Activated naive CD4-positive, alpha-beta T cell treated with anti-CD3 and anti-CD28 coated beads, Interleukin-2, amount 50 U/mL, for 72 hours (primary cell): ENCODE data around the gene MUC22. TPM values are rescaled to one million over a fixed set of nuclear protein-coding genes. Genes with fewer than 3 reads are reported as not detected.
"Not testable (repeated sequence)": the region's sequence is repeated elsewhere in the genome, so short reads cannot be mapped to it uniquely, and the experiment has no call there.

Source experiments
- ATAC-seq, 2 donors: fragments of 150-1000 bp; cut with Tn5 transposase; 2 replicates each; pipeline ENCODE4 v1.10.0; 2021; ENCODE audit warnings: mild to moderate bottlenecking in 2 of 2, moderate library complexity in 2 of 2
- DNase-seq, 2 donors: peaks; one replicate each; pipeline ENCODE4 v3.0.0; 2021 to 2022; ENCODE audit warnings: low spot score in 2 of 2
- H3K27ac Mint-ChIP-seq, 2 donors: one replicate each; pipeline ENCODE4 v1.8.0; 2022; ENCODE audit warnings: mild to moderate bottlenecking in 2 of 2, mixed read lengths in 2 of 2
- H3K36me3 Mint-ChIP-seq, 2 donors: one replicate each; pipeline ENCODE4 v1.8.0; 2022; ENCODE audit warnings: mixed read lengths in 2 of 2
- H3K9me3 Mint-ChIP-seq, 2 donors: one replicate each; pipeline ENCODE4 v1.8.0; 2022; ENCODE audit warnings: mixed read lengths in 2 of 2
- total RNA-seq, 2 donors: library from RNA; stranded (reverse); gene quantifications; one replicate each; pipeline ENCODE4 v1.2.3, GENCODE V29; 2022

The MUC22 gene
- total RNA-seq, 2 donors from 2014 or later: not detected

DNA sequence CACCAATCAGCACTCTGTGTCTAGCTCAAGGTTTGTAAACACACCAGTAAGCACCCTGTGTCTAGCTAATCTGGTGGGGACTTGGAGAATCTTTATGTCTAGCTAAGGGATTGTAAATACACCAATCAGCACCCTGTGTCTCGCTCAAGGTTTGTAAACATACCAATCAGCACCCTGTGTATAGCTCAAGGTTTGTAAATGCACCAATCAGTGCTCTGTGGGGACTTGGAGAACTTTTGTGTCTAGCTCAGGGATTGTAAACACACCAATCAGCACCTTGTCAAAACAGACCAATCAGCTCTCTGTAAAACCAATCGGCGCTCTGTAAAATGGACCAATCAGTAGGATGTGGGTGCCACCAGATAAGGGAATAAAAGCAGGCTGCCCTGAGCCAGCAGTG lies 7.2 kb downstream of the MUC22 start:
- not testable (repeated sequence) for DNase-seq, ATAC-seq, H3K36me3 Mint-ChIP-seq, H3K9me3 Mint-ChIP-seq, H3K27ac Mint-ChIP-seq

DNA sequence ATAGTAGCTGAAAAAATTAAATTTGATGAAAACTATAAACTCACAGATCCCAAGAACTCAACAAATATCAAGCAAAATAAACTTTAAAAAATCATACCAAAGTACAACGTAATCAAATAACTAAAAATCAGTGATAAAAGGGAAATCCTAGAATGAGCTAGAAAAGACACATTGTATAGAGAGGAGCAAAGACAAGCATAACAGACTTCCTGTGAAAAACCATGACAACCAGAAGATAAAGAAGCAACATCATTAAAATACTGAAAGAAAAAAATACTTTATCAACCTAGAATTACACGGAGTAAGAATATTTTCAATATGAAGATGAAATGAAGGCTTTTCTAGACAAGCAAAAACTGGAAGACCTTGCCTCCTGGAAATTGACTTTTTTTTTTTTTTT lies 9.8 kb downstream of the MUC22 start:
- no peak overlapping the region for H3K27ac Mint-ChIP-seq
- H3K36me3 Mint-ChIP-seq: peaks cover 0 to 5% of the 10 kb centered on the region in 2 donors
- ATAC-seq (no peak), DNase-seq (no peak)
- H3K9me3 Mint-ChIP-seq: no peaks in the 10 kb centered on the region

DNA sequence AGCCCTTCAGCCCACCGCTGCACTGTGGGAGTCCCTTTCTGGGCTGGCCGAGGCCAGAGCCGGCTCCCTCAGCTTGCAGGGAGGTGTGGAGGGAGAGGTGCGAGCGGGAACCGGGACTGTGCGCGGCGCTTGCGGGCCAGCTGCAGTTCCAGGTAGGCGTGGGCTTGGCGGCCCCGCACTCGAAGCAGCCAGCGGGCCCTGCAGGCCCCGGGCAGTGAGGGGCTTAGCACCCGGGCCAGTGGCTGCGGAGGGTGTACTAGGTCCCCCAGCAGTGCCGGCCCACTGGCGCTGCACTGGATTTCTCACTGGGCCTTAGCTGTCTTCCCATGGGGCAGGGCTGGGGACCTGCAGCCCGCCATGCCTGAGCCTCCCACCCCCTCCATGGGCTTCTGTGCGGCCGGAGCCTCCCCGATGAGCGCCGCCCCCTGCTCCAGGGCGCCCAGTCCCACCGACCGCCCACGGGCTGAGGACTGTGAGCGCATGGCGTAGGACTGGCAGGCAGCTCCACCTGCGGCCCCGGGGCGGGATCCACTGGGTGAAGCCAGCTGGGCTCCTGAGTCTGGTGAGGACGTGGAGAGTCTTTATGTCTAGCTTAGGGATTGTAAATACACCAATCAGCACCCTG lies 10.5 kb downstream of the MUC22 start:
- not testable (repeated sequence) for H3K9me3 Mint-ChIP-seq, ATAC-seq, H3K27ac Mint-ChIP-seq, DNase-seq, H3K36me3 Mint-ChIP-seq

DNA sequence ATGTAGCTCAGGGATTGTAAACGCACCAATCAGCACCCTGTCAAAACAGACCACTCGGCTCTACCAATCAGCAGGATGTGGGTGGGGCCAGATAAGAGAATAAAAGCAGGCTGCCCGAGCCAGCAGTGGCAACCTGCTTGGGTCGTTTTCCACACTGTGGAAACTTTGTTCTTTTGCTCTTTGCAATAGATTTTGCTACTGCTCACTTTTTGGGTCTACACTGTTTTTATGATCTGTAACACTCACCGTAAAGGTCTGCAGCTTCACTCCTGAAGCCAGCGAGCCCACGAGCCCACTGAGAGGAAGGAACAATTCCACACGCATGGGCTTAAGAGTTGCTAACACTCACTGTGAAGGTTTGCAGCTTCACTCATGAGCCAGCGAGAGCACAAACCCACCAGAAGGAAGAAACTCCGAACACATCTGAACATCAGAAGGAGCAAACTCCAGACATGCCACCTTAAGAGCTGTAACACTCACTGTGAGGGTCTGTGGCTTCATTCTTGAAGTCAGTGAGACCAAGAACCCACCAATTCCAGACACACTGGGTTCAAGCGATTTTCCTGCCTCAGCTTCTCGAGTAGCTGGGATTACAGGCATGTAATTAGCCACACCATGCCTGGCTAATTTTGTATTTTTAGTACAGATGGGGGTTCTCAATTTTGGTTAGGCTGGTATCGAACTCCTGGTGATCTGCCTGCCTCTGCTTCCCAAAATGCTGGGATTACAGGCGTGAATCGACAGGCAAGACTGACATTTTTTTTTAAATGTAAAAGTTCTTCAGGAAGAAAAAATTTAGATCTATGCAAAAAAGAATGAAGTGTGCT lies 11.6 kb downstream of the MUC22 start:
- not testable (repeated sequence) for H3K9me3 Mint-ChIP-seq, H3K27ac Mint-ChIP-seq, ATAC-seq, DNase-seq, H3K36me3 Mint-ChIP-seq

DNA sequence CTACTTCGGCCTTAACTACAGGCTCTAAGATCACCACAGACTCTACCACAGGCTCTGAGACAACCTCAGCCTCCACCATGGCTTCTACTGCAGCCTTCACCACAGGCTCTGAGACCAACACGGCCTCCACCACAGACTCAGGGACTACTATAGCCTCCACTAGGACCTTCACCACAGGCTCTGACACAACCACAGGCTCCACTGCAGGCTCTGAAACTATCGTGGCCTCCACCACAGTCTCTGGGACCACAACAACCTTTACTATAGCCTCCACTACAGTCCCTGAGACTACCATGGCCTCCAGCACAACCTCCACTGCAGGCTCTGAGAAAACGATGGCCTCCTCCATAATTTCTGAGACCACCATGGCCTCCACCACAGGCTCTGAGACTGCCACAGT lies 15.3 kb downstream of the MUC22 start:
- Mint-ChIP-seq H3K36me3 (no peaks in the 10 kb centered on the region), H3K9me3 (no peaks in the 10 kb centered on the region), H3K27ac (no peak overlapping the region)
- DNase-seq (no peak), ATAC-seq (peak; percentile 18 to 58)

DNA sequence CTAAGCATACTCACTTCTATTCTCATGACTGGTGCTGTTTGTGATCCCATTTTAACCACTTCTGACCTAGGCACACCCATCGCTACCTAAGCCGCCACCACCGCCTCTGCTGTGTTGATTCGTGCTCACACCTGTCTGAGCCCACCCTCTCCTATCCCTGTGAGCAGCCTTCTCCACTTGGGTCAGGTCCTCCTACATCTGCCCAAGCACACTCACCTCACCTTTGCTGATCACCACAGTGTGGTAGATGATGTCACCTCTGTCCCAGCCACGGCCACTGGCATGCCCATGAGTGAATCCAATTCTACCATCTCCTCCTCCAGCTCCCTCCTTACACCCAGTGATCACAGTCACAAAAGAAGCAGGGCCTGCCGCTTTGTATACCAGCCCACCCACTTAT lies 20.8 kb downstream of the MUC22 start:
- Mint-ChIP-seq H3K9me3 (no peaks in the 10 kb centered on the region), H3K36me3 (no peaks in the 10 kb centered on the region), H3K27ac (no peak overlapping the region)
- ATAC-seq (peak; percentile 82 to 88), DNase-seq (no peak)

DNA sequence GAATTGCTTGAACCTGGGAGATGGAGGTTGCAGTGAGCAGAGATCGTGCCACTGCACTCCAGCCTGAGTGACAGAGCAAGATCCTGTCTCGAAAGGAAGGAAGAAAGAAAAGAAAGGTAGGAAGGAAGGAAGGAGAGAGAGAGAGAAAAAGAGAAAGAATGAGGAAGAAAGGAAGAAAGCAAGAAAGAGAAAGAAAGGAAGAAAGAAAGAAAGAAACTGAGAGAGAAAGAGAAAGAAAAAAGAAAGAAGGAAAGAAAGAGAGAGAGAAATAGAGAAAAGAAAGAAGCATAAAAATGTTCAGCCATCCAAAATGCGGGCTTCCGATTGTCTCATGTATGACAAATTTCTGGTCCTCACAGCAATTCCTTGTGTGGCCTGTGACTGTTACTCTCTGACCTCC lies 22.8 kb downstream of the MUC22 start:
- no peaks in the 10 kb centered on the region for H3K9me3 Mint-ChIP-seq
- H3K27ac Mint-ChIP-seq: peak overlapping the region in 1 of 2 donors; percentile 10
- DNase-seq: no peak
- no peaks in the 10 kb centered on the region for H3K36me3 Mint-ChIP-seq
- no peak for ATAC-seq

DNA sequence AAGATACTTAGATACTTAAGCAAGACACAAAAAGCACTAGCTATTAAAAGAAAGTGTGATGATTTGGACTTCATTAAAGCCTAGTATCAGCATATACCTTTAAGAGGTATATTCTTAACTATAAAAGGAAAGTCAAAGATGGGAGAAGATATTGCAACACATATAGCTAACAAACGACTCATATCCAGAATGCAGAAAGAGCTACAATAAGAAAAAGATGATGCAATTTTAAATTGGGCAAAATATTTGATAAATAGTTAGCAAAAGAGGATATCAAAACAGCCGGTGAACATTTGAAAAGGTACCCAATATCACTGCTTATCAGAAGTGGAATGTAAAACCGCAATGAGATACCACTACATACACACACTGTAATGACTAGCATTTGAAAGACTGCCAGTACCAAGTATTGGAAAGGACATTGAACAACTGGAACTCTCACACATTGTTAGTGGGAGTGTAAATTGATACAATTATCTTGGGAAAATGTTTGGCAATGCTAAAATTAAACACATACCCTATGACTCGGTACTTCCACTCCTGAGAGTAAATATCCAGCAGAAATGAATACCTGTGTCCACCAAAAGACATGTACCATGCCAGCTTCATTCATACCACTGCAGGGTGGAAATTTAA lies 25.7 kb downstream of the MUC22 start:
- Mint-ChIP-seq H3K27ac (no peak overlapping the region), H3K9me3 (no peaks in the 10 kb centered on the region), H3K36me3 (no peaks in the 10 kb centered on the region)
- ATAC-seq (no peak), DNase-seq (no peak)

DNA sequence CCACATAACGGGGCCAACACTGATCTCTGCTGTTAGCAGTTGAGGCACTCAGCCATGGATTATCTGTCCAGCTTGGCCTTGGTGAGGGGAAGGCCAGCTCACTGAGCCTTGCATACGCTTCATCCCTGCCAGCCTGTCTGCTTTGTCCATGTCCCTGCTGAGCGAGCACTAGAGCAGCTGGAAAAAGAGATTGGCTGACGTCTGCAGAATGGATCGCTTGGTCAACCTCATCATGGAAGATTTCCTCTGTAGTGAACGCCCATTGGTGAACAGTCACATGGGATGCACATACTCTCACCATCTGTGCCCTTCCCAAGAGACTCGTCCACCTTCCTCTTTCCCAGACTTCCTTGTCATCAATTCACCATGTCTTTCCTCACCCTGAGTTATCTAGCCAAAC lies 26.9 kb downstream of the MUC22 start:
- ATAC-seq: no peak
- no peaks in the 10 kb centered on the region for H3K9me3 Mint-ChIP-seq
- no peak for DNase-seq
- H3K27ac Mint-ChIP-seq: no peak overlapping the region
- H3K36me3 Mint-ChIP-seq: no peaks in the 10 kb centered on the region

DNA sequence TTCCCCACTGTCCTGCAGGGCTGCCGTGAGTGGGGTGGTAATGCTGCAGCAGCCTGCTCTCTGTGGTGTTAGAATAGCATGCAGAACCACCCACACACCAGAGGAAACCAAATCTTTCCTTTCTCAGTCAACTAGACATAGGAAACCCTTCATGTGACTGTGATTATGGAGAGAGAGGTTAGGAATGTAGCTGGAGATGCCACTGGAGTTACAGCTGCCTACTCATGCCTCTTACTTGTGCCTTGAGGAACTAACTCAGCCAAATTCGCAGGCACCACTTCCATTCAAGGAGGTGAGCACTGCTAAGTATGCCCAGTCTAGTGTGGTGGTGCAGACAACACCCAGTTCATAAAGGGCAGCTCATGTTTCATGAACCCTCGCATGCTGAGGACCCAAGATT lies 27.4 kb downstream of the MUC22 start:
- no peaks in the 10 kb centered on the region for H3K9me3 Mint-ChIP-seq
- DNase-seq (no peak), ATAC-seq (no peak)
- H3K27ac Mint-ChIP-seq: no peak overlapping the region
- no peaks in the 10 kb centered on the region for H3K36me3 Mint-ChIP-seq

DNA sequence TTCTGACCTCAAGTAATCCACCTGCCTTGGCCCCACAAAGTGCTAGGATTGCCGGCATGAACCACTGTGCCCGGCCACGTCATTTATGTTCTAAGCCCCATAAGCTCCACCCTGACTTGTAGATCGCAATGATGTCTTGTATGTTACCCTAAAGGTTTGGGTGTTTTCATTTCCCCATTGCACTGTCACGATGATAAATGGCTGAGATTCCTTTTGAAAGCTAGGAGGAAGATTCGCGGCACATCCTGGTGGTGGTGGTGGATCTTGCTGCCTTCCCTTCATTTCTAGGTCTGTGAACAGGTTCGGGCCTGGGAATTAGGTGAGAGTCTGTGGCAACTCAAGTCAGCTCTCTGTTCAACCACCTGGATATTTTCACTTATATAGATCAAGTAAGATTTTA lies 28.3 kb downstream of the MUC22 start:
- H3K36me3 Mint-ChIP-seq: no peaks in the 10 kb centered on the region
- H3K27ac Mint-ChIP-seq: no peak overlapping the region
- no peaks in the 10 kb centered on the region for H3K9me3 Mint-ChIP-seq
- ATAC-seq (no peak), DNase-seq (no peak)

DNA sequence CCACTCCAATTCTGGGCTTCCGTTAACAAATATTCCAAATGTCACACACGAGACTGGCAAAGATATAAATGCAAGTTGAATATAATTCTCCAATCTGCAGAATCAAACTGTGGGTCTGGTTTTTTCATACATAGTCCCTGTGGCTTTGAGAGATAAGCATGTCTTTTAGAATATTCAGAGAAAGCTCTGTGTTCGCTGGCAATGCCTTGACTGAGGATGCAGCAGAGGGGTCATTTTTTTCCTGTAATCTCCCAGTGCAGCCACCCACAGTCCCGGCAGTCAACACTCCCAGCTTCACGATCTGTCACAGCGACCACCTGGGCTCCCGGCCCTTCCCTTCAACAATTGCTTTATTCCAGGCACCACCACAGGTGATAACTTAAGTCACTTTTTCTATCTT lies 30.5 kb downstream of the MUC22 start:
- DNase-seq: no peak
- Mint-ChIP-seq H3K9me3 (no peaks in the 10 kb centered on the region), H3K27ac (no peak overlapping the region), H3K36me3 (no peaks in the 10 kb centered on the region)
- no peak for ATAC-seq

DNA sequence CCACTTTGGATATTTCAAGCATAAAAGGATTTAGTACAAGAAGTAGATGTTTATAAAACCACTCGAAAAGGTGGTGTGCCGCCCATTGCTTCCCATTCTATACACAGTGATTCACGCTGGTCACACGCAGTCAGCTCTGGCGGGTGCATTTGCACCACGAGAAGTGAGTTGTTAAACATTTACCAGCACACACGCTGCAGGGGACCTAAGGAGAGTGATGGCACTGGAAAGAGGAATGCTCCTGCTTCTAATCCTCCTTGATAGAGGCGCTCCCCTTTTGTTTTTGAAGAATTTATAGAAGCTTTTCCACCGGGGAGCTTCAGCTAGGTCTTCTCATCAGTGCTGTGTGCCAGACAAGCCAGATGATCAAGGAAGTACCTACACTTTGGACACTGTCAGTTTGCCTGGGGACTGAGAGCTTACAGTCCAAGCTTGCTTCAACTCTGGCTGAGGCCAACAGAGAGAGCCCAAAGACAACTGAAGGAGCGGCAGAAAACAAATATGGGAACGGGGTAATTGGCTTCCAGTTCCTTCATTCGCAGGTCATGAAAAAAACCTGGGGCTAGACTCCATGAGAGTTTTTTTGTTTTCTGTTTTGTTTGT lies 31.2 kb downstream of the MUC22 start:
- no peaks in the 10 kb centered on the region for H3K9me3 Mint-ChIP-seq
- no peaks in the 10 kb centered on the region for H3K36me3 Mint-ChIP-seq
- ATAC-seq (no peak), DNase-seq (no peak)
- no peak overlapping the region for H3K27ac Mint-ChIP-seq

DNA sequence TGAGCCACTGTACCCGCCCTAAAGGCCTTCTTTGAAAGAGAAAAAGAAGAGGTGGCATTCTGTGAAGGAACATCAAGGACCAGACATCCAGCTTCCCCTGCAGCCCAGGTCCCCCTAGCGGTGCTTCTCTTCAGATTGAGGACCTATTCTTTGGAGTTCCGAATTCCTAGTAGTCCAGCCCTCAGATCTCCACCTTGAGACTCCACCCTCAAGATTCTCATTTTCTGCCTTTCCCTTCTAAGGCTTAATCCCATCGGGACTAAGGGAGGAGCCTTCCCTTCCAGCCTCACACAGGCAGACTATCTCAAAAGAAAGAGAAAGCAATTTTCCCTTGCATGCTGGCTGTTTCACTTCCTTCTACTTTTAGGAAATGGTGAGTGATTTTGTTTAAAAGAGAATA lies 32.5 kb downstream of the MUC22 start:
- no peaks in the 10 kb centered on the region for H3K36me3 Mint-ChIP-seq
- DNase-seq (peak in 1 of 2 donors; percentile 22), ATAC-seq (peak; percentile 37 to 74)
- no peaks in the 10 kb centered on the region for H3K9me3 Mint-ChIP-seq
- no peak overlapping the region for H3K27ac Mint-ChIP-seq

DNA sequence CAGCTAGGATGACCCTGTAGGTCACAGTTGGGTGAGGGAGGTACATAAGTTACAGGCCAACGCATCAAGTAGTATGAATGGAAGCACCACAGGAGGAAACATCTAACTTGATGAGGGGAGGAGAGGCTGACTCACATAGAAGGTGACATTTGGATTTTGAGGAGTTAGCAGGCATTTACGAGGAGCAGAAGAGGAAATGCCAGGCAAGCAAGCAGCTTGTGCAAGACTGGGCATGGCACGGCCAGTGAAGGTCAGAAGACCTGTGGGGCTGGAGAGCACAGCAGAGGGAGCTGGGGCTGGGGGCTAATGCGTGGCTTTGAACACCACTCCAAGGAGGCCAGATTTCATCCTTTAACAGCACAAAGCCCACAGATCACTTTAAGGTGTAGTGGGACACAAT lies 37.8 kb downstream of the MUC22 start:
- Mint-ChIP-seq H3K36me3 (no peaks in the 10 kb centered on the region), H3K9me3 (no peaks in the 10 kb centered on the region), H3K27ac (no peak overlapping the region)
- DNase-seq (no peak), ATAC-seq (no peak)

DNA sequence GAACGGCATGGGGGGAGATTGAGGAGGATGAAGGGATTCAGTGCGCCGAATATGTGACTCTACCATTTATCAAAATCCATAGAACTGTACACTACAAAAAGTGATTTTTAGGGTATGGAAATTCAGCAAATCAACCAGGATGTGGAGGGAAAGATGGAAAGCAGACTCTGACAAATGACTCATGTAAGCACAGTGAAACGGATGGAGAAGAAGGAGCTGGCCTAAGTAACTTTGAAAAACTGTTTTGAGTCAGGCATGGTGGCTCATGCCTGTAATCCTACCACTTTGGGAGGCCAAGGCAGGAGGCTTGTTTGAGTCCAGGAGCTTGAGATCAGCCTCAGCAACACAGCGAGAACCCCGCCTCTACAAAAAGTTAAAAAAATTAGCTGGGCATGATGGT lies 39.2 kb downstream of the MUC22 start:
- ATAC-seq: no peak
- no peak overlapping the region for H3K27ac Mint-ChIP-seq

DNA sequence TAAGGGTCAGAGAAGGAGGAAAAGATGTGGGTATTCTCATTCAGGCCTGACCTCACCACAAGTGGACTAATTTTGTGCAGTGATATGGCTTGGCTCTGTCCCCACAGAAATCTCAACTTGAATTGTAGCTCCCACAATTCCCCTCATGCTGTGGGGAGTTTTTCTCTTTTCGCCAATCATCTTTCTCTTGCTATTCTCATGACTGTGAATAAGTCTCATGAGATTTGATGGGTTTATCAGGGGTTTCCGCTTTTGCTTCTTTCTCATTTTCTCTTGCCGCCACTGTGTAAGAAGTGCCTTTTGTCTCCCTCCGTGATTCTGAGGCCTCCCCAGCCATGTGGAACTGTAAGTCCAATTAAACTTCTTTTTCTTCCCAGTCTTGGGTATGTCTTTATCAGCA lies 42.9 kb downstream of the MUC22 start:
- not testable (repeated sequence) for H3K9me3 Mint-ChIP-seq, ATAC-seq, DNase-seq, H3K36me3 Mint-ChIP-seq
- peak overlapping the region in 1 of 2 donors; percentile 0 for H3K27ac Mint-ChIP-seq

More for the DNA sequence above, 39.2 kb downstream of the MUC22 start:
- Mint-ChIP-seq H3K36me3 (no peaks in the 10 kb centered on the region), H3K9me3 (no peaks in the 10 kb centered on the region)
- DNase-seq: no peak
